ENCODE results near the gene SKA3.
"Not testable (repeated sequence)": the region's sequence is repeated elsewhere in the genome, so short reads cannot be mapped to it uniquely, and the experiment has no call there.

SKA3 gene

DNA sequence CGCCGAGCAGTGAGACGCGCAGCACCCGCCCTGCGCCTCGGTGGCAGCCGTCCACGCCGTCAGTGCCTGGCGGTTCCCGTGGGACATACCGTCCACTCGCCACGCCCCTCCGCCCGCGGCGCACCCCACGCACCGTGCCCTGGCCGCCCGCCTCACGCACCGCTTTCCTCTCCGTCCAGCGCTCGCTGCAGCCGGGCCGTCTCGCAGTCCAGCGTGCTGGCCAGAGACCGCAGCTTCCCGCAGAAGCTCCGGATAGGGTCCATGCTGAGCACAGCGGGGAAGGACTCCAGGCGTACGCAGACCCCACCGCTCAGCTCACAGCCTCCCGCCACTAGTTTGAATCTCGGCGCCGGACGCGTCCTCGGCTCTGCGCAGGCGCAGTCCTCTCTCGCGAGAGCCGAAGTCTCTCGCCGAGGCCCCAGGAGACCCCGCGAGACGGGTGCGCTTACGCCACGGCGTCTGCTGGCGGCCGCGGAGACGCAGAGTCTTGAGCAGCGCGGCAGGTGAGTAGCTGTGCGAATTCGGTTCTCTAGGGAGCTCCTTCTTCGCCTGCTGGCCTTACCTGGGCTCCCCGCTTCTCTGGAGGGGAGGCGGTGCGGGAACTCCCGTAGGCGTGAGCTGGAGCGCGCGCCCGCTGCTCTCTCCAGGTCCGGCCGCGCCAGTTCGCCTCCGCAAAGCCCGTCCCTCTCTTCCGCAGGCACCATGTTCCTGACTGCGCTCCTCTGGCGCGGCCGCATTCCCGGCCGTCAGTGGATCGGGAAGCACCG is at the start of gene SKA3, which contains the start of gene MRPL57:
TSS of gene SKA3 (minus strand) at position 338 of the 767 bp plus-strand sequence. CDS start at position 263, 75 bp downstream.
TSS of gene MRPL57 (plus strand) at position 444 of the 767 bp plus-strand sequence. CDS start at position 703, 259 bp downstream.
- H3K36me3 Mint-ChIP-seq (ENCODE audit: low read depth): peaks cover 5% of the 10 kb centered on the region
- H3K27me3 Mint-ChIP-seq (ENCODE audit: low read depth): no peaks in the 10 kb centered on the region

DNA sequence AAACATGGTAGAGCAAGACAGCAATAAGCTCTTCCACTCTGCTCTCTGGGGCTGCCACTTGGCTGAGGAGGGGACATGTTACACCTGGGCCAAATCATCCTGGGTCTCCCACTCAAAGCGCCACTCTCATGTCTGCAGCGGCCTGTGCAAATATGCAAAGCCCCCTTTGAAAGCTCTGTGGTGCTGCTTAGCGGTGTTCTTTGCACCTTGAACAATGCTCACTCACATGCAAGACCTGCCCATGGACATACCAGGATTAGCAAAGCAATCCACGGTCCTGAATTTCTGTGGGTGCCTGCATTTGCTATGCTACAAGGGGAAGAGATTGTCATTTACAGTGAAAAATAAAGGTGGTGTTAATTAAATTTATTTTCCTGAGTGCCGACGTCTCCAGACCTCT is 48.7 kb upstream of the SKA3 start:
- H3K4me3 Mint-ChIP-seq: no peak overlapping the region
- H3K36me3 Mint-ChIP-seq (ENCODE audit: low read depth): peaks cover 11% of the 10 kb centered on the region
- H3K27me3 Mint-ChIP-seq (ENCODE audit: low read depth): peaks cover 26% of the 10 kb centered on the region
- H3K4me1 Mint-ChIP-seq (ENCODE audit: low read depth): no peaks in the 10 kb centered on the region
- H3K27ac Mint-ChIP-seq: no peak overlapping the region
- peaks cover 14% of the 10 kb centered on the region for H3K9me3 Mint-ChIP-seq

More for the DNA sequence above, at the start of gene SKA3, which contains the start of gene MRPL57:
- H3K9me3 Mint-ChIP-seq: no peaks in the 10 kb centered on the region
- H3K4me1 Mint-ChIP-seq (ENCODE audit: low read depth): peaks cover 19% of the 10 kb centered on the region
- peak within 1 kb of the TSS; percentile 97 for H3K4me3 Mint-ChIP-seq
- H3K27ac Mint-ChIP-seq: peak within 1 kb of the TSS; percentile 93

GRCh38 chr13:21221268-21221667 is 44.9 kb upstream of the SKA3 start:
- Mint-ChIP-seq H3K36me3 (ENCODE audit: low read depth) (peaks cover 11% of the 10 kb centered on the region), H3K27ac (no peak overlapping the region), H3K9me3 (peaks cover 14% of the 10 kb centered on the region), H3K27me3 (ENCODE audit: low read depth) (peaks cover 27% of the 10 kb centered on the region), H3K4me1 (ENCODE audit: low read depth) (peaks cover 17% of the 10 kb centered on the region), H3K4me3 (no peak overlapping the region)

DNA sequence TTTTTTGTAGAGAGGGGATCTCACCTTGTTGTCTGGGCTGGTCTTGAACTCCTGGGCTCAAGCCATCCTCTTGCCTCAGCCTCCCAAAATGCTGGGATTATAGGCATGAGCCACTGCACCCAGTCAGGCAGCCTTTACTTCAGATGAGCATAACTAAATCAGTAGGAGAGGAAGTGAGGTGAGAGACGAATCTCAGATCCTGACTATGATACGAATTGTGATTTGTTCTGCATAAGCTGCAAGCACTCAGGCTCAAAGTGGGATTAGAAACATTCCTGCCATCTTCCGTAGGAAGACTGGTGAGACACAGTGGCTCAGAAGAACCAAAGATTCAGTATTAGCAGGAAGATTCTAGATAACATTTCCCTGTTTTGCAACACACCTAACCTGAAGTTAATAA is 43.4 kb upstream of the SKA3 start:
- H3K27ac Mint-ChIP-seq: peak overlapping the region; percentile 37
- H3K4me1 Mint-ChIP-seq (ENCODE audit: low read depth): peaks cover 17% of the 10 kb centered on the region
- H3K27me3 Mint-ChIP-seq (ENCODE audit: low read depth): peaks cover 37% of the 10 kb centered on the region
- peak overlapping the region; percentile 63 for H3K4me3 Mint-ChIP-seq
- peaks cover 13% of the 10 kb centered on the region for H3K36me3 Mint-ChIP-seq (ENCODE audit: low read depth)
- H3K9me3 Mint-ChIP-seq: peaks cover 14% of the 10 kb centered on the region

DNA sequence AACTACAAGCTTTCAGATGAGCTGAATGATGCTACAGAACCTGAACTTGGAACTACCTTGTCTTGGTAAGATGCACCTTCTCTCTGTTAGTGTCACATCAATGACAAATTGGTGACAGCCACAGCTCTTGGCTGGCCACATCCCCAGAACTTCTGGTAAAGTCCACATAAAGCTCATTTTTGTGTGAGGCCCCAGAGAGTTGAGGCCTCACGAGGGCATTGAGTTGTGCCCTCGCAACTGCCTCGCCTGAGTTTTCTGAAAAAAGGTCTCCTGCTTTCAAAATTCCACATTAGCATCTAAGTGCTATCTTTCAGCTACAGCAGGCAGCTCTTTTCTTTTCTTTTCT is 42.7 kb upstream of the SKA3 start:
- peaks cover 13% of the 10 kb centered on the region for H3K36me3 Mint-ChIP-seq (ENCODE audit: low read depth)
- H3K4me3 Mint-ChIP-seq: peak overlapping the region; percentile 63
- peaks cover 17% of the 10 kb centered on the region for H3K4me1 Mint-ChIP-seq (ENCODE audit: low read depth)
- H3K9me3 Mint-ChIP-seq: peaks cover 14% of the 10 kb centered on the region
- H3K27me3 Mint-ChIP-seq (ENCODE audit: low read depth): peaks cover 33% of the 10 kb centered on the region
- peak overlapping the region; percentile 76 for H3K27ac Mint-ChIP-seq

DNA sequence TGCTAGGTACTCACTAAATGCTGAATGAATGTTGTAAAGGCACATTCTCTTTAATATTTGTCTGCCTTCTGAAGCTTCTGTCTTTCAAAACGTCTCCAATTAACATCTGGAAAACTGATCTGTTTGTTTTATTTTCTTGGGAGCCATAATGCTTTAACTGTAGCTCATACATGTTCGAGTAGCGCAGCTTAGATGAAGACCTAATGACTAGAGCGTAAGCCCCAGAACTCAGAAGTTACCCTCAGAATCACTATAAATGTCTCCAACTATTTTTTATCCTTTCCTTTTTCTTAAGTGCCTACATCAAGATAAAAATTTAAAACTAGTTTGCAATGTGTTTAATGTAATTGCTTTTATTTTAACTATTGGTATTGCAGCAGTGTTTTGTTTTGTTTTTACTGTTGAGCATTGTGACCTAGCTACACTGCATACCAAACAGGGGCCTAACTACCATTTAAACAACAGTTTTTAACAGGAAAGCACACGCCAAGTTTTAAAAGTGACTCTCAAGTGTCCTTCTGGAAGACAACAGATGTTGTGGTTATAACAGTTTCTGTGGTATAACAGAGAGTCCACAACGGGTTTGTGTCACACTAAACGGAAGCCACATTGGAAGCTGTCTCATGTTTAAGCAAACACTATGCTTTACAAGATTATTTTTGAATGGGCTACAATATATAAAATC is 42.1 kb upstream of the SKA3 start:
- peak overlapping the region; percentile 7 for H3K4me3 Mint-ChIP-seq
- peak overlapping the region; percentile 76 for H3K27ac Mint-ChIP-seq
- H3K9me3 Mint-ChIP-seq: peaks cover 14% of the 10 kb centered on the region
- H3K27me3 Mint-ChIP-seq (ENCODE audit: low read depth): peaks cover 36% of the 10 kb centered on the region
- peaks cover 13% of the 10 kb centered on the region for H3K36me3 Mint-ChIP-seq (ENCODE audit: low read depth)
- H3K4me1 Mint-ChIP-seq (ENCODE audit: low read depth): peaks cover 17% of the 10 kb centered on the region

DNA sequence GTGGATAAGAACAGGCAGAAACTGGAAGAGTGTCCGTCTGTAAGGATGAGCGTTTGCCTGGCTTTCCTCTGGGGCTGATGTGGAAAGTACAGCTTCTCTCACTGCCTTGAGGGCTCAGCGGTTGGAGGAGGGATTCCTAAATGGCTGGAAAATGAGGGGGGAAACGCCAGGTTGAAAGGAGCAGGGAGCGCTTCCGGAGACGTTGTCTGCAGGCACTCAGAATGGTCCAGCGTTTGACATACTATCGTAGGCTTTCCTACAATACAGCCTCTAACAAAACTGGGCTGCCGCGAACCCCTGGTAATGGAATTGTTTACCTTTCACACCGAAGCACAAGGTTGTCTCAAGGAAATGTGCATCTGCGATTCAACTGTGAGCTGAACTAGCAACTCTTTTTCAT is 40.0 kb upstream of the SKA3 start:
- H3K4me3 Mint-ChIP-seq: no peak overlapping the region
- peaks cover 21% of the 10 kb centered on the region for H3K9me3 Mint-ChIP-seq
- peaks cover 48% of the 10 kb centered on the region for H3K27me3 Mint-ChIP-seq (ENCODE audit: low read depth)
- peaks cover 17% of the 10 kb centered on the region for H3K4me1 Mint-ChIP-seq (ENCODE audit: low read depth)
- no peak overlapping the region for H3K27ac Mint-ChIP-seq
- peaks cover 7% of the 10 kb centered on the region for H3K36me3 Mint-ChIP-seq (ENCODE audit: low read depth)

DNA sequence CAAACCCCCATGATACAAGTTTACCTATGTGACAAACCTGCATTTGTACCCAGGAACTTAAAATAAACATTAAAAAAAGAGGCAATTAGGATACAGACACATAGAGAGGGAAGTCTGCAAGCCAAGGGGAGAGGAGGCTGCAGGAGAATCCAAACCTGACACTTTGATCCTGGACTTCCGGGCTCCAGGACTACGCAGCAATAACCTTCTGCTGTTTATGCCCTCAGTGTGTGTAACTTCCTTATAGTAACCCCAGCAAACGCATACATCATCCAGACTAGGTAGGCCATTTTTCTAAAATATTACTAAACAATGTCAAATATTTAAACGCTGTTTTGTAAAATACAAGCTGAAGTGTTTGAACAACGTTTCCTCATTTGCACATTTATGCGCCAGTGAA is 39.1 kb upstream of the SKA3 start:
- not testable (repeated sequence) for H3K27ac Mint-ChIP-seq; H3K4me3 Mint-ChIP-seq; H3K36me3 Mint-ChIP-seq (ENCODE audit: low read depth)
- Mint-ChIP-seq H3K9me3 (peaks cover 16% of the 10 kb centered on the region), H3K4me1 (ENCODE audit: low read depth) (peaks cover 17% of the 10 kb centered on the region), H3K27me3 (ENCODE audit: low read depth) (peaks cover 45% of the 10 kb centered on the region)

- Mint-ChIP-seq H3K9me3 (peaks cover 16% of the 10 kb centered on the region), H3K4me1 (ENCODE audit: low read depth) (no peaks in the 10 kb centered on the region), H3K36me3 (ENCODE audit: low read depth) (peaks cover 3% of the 10 kb centered on the region), H3K4me3 (no peak overlapping the region), H3K27me3 (ENCODE audit: low read depth) (peaks cover 45% of the 10 kb centered on the region), H3K27ac (no peak overlapping the region)
Observed at GRCh38 chr13:21212138-21212775, 35.9 kb upstream of the SKA3 start.

DNA sequence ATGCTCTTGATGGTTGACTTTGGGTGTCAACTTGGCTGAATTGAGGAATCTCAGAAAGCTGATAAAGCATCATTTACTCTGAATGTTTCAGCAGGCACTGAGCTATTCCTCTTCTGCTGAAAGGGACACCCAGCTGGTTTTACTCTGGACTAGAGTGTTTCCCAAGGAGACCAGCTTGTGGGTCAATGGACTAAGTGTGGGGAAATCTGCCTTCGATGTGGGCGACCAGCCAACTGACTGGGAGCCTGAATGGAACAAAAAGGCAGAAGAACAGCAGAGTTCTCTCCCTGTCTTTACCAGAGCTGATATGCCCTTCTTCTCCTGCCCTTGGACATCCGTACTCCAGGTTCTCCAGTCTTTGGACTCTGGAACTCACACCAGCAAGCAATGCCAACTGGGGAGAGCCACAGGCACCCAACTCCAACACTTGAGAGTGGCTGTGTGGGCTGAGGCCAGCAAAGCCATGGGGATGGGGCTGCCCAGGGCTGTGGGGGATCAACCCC is 32.4 kb upstream of the SKA3 start:
- H3K4me1 Mint-ChIP-seq (ENCODE audit: low read depth): no peaks in the 10 kb centered on the region
- H3K27ac Mint-ChIP-seq: no peak overlapping the region
- peaks cover 23% of the 10 kb centered on the region for H3K27me3 Mint-ChIP-seq (ENCODE audit: low read depth)
- H3K36me3 Mint-ChIP-seq (ENCODE audit: low read depth): no peaks in the 10 kb centered on the region
- H3K4me3 Mint-ChIP-seq: no peak overlapping the region
- peaks cover 16% of the 10 kb centered on the region for H3K9me3 Mint-ChIP-seq

GRCh38 chr13:21202767-21203531 is 26.6 kb upstream of the SKA3 start:
- Mint-ChIP-seq H3K36me3 (ENCODE audit: low read depth) (no peaks in the 10 kb centered on the region), H3K9me3 (peaks cover 11% of the 10 kb centered on the region), H3K4me3 (no peak overlapping the region), H3K4me1 (ENCODE audit: low read depth) (no peaks in the 10 kb centered on the region), H3K27ac (no peak overlapping the region), H3K27me3 (ENCODE audit: low read depth) (peaks cover 2% of the 10 kb centered on the region)

DNA sequence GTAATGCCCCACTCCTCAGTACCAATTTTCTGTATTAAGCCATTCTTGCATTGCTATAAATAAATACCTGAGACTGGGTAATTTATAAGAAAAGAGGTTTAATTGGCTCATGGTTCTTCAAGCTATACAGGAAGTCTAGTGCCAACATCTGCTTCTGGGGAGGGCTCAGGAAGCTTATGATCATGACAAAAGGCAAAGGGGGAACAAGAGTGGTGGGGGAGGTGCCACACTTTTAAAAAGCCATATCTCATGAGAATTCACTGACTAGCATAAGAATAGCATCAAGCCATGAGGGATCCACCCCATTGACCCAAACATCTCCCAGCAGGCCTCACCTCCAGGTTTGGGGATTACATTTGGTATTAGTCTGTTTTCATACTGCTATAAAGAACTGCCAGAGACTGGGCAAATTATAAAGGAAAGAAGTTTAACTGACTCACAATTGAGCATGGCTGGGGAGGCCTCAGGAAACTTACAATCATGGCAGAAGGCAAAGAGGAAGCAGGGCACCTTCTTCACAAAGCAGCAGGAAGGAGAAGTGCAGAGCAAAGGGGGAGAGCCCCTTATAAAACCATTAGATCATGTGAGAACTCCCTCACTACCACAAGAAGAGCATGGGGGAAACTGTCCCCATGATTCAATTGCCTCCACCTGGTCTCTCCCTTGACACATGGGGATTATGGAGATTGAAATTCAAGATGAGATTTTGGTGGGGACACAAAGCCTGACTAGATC is 25.3 kb upstream of the SKA3 start:
- H3K9me3 Mint-ChIP-seq: peaks cover 11% of the 10 kb centered on the region
- H3K27ac Mint-ChIP-seq; H3K36me3 Mint-ChIP-seq (ENCODE audit: low read depth); H3K4me1 Mint-ChIP-seq (ENCODE audit: low read depth); H3K27me3 Mint-ChIP-seq (ENCODE audit: low read depth); H3K4me3 Mint-ChIP-seq: not testable (repeated sequence)

DNA sequence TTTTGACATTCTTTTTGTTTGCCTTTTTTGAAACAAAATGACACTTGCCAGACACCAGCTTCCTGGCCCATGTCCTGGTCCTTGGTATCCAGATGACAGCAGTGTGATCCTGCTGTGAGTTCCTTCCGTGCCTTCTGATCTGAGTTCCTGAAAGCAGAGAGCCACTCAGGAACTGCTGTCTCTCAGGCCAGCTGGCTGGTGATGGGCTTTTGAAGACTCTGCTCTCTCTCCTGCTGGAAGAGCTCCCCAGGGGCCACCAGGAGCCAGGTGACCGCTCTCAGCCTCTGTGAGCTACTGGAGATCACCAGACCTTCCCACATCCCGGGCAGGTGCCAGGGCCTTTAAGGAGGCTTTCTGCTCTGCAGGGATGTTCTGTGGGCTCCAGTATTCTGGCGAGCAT is 22.0 kb upstream of the SKA3 start:
- H3K4me1 Mint-ChIP-seq (ENCODE audit: low read depth); H3K36me3 Mint-ChIP-seq (ENCODE audit: low read depth); H3K27ac Mint-ChIP-seq; H3K4me3 Mint-ChIP-seq: not testable (repeated sequence)
- Mint-ChIP-seq H3K27me3 (ENCODE audit: low read depth) (peaks cover 17% of the 10 kb centered on the region), H3K9me3 (peaks cover 11% of the 10 kb centered on the region)
